H9 (cell line): ENCODE measurements around the gene SEBOX. TPM values are rescaled to one million over a fixed set of nuclear protein-coding genes. Genes with fewer than 3 reads are reported as not detected.

Experiments used
- DNase-seq: peaks from one replicate; pipeline ENCODE4 v3.0.0-alpha.2; 2017
- H2AFZ ChIP-seq: one replicate; pipeline ENCODE4 v1.6.1; 2013; ENCODE audit warnings: mild to moderate bottlenecking, low read length, control low read depth, moderate library complexity
- H2AK5ac ChIP-seq: 2 replicates; pipeline ENCODE4 v1.6.1; 2013; ENCODE audit warnings: low read length, control low read depth, mixed read lengths; ENCODE audit not compliant: insufficient read length
- H2BK120ac ChIP-seq: one replicate; pipeline ENCODE4 v1.6.1; 2013; ENCODE audit warnings: low read depth, mild to moderate bottlenecking, low read length, control low read depth, inconsistent platforms; ENCODE audit not compliant: poor library complexity, severe bottlenecking
- H2BK12ac ChIP-seq: 2 replicates; pipeline ENCODE4 v1.6.1; 2013; ENCODE audit warnings: low read length, control low read depth, mixed read lengths, low read depth; ENCODE audit not compliant: insufficient read length
- H2BK15ac ChIP-seq: 2 replicates; pipeline ENCODE4 v1.6.1; 2013; ENCODE audit warnings: low read depth, low read length, control low read depth
- H2BK20ac ChIP-seq: one replicate; pipeline ENCODE4 v1.6.1; 2013; ENCODE audit warnings: low read depth, mild to moderate bottlenecking, low read length, control low read depth, inconsistent platforms; ENCODE audit not compliant: poor library complexity, severe bottlenecking
- H2BK5ac ChIP-seq: 2 replicates; pipeline ENCODE4 v1.6.1; 2013; ENCODE audit warnings: low read length, control low read depth, mixed read lengths; ENCODE audit not compliant: insufficient read length
- H3K14ac ChIP-seq: 2 replicates; pipeline ENCODE4 v1.6.1; 2013; ENCODE audit warnings: low read length, control low read depth; ENCODE audit not compliant: insufficient read depth
- H3K18ac ChIP-seq: 2 replicates; pipeline ENCODE4 v1.6.1; 2013; ENCODE audit warnings: low read depth, mild to moderate bottlenecking, mixed read lengths, low read length, control low read depth; ENCODE audit not compliant: insufficient read length
- H3K23ac ChIP-seq: 2 replicates; pipeline ENCODE4 v1.6.1; 2013; ENCODE audit warnings: low read length, control low read depth, mixed read lengths, low read depth; ENCODE audit not compliant: insufficient read length
- H3K23me2 ChIP-seq: 2 replicates; pipeline ENCODE4 v1.6.1; 2013; ENCODE audit warnings: low read depth, mild to moderate bottlenecking, mixed read lengths, low read length, control low read depth; ENCODE audit not compliant: insufficient read length, poor library complexity, severe bottlenecking
- H3K27ac ChIP-seq: 2 replicates; pipeline ENCODE4 v1.5.1; 2013; ENCODE audit warnings: low read length, control low read depth, mixed read lengths, low read depth; ENCODE audit not compliant: insufficient read length
- H3K27me3 ChIP-seq: 2 replicates; pipeline ENCODE4 v1.6.1; 2013; ENCODE audit warnings: low read length, control low read depth, inconsistent platforms; ENCODE audit not compliant: insufficient read depth
- H3K4ac ChIP-seq: 2 replicates; pipeline ENCODE4 v1.6.1; 2013; ENCODE audit warnings: low read depth, mild to moderate bottlenecking, control low read depth, inconsistent platforms, low read length, moderate library complexity
- H3K4me1 ChIP-seq: 2 replicates; pipeline ENCODE4 v1.6.1; 2013; ENCODE audit warnings: low read length, control low read depth, inconsistent platforms; ENCODE audit not compliant: insufficient read depth
- H3K4me2 ChIP-seq: 2 replicates; pipeline ENCODE4 v1.6.1; 2013; ENCODE audit warnings: low read length, control low read depth, mixed read lengths; ENCODE audit not compliant: insufficient read length, insufficient read depth
- H3K56ac ChIP-seq: 2 replicates; pipeline ENCODE4 v1.6.1; 2013; ENCODE audit warnings: low read depth, mild to moderate bottlenecking, mixed read lengths, low read length, control low read depth; ENCODE audit not compliant: insufficient read length
- H3K79me1 ChIP-seq: 2 replicates; pipeline ENCODE4 v1.6.1; 2013; ENCODE audit warnings: low read depth, mild to moderate bottlenecking, moderate library complexity, low read length, control low read depth, inconsistent platforms; ENCODE audit not compliant: insufficient read depth, poor library complexity, severe bottlenecking
- H3K79me2 ChIP-seq: 2 replicates; pipeline ENCODE4 v1.6.1; 2013; ENCODE audit warnings: low read length, control low read depth, inconsistent platforms; ENCODE audit not compliant: insufficient read depth
- H3K9ac ChIP-seq: 2 replicates; pipeline ENCODE4 v1.6.1; 2013; ENCODE audit warnings: low read length, control low read depth, mixed read lengths; ENCODE audit not compliant: insufficient read length; ENCODE audit errors: extremely low read depth
- H3K9me3 ChIP-seq: one replicate; pipeline ENCODE4 v1.6.1; 2013; ENCODE audit warnings: low read depth, low read length, inconsistent platforms; ENCODE audit not compliant: control insufficient read depth
- H3T11ph ChIP-seq: one replicate; pipeline ENCODE4 v1.6.1; 2013; ENCODE audit warnings: mild to moderate bottlenecking, low read length, control low read depth, inconsistent platforms
- H4K20me1 ChIP-seq: one replicate; pipeline ENCODE4 v1.6.1; 2013; ENCODE audit not compliant: control insufficient read depth, insufficient read length, insufficient read depth
- H4K5ac ChIP-seq: 2 replicates; pipeline ENCODE4 v1.6.1; 2013; ENCODE audit warnings: low read depth, mild to moderate bottlenecking, mixed read lengths, low read length, control low read depth; ENCODE audit not compliant: insufficient read length
- H4K8ac ChIP-seq: replicated peaks from 2 replicates; pipeline ENCODE4 v1.6.1; 2013; ENCODE audit warnings: low read length, control low read depth, mixed read lengths, low read depth; ENCODE audit not compliant: insufficient read length
- H4K91ac ChIP-seq: 2 replicates; pipeline ENCODE4 v1.6.1; 2013; ENCODE audit warnings: low read depth, mild to moderate bottlenecking, moderate library complexity, mixed read lengths, low read length, control low read depth; ENCODE audit not compliant: insufficient read length
- H3K27ac Mint-ChIP-seq, 3 experiments: 2 replicates in 2 of 3; 3 replicates in 1 of 3; pipeline ENCODE4 v1.8.0; 2020 to 2021; ENCODE audit warnings: mixed read lengths in 3 of 3, mild to moderate bottlenecking in 1 of 3, moderate library complexity in 1 of 3
- H3K27me3 Mint-ChIP-seq: 2 replicates; pipeline ENCODE4 v1.8.0; 2021; ENCODE audit warnings: low read depth, mild to moderate bottlenecking, moderate library complexity, mixed read lengths
- H3K36me3 Mint-ChIP-seq, 3 experiments: 2 replicates in 2 of 3; 3 replicates in 1 of 3; pipeline ENCODE4 v1.8.0; 2020 to 2021; ENCODE audit warnings: low read depth in 3 of 3, mixed read lengths in 3 of 3; ENCODE audit not compliant: insufficient read depth in 1 of 3
- H3K4me1 Mint-ChIP-seq, 2 experiments: 2 replicates each; pipeline ENCODE4 v1.8.0; 2020; ENCODE audit warnings: mixed read lengths in 2 of 2
- H3K4me3 Mint-ChIP-seq, 2 experiments: 2 replicates in 1 of 2; 3 replicates in 1 of 2; pipeline ENCODE4 v1.8.0; 2020 to 2021; ENCODE audit warnings: mild to moderate bottlenecking in 2 of 2, mixed read lengths in 2 of 2, moderate library complexity in 1 of 2
- H3K9me3 Mint-ChIP-seq, 2 experiments: 2 replicates in 1 of 2; 3 replicates in 1 of 2; pipeline ENCODE4 v1.8.0; 2020; ENCODE audit warnings: mild to moderate bottlenecking in 2 of 2, mixed read lengths in 2 of 2, moderate library complexity in 1 of 2
- WGBS: extraction: QIAGEN DNeasy Blood & Tissue Kit; methylation state at CpG from one replicate; pipeline ENCODE4 v1.1.7; 2013; ENCODE audit warnings: missing lambda C conversion rate, low lambda C conversion rate, mixed read lengths; ENCODE audit not compliant: insufficient read length; ENCODE audit errors: extremely low coverage; 5-methylcytosine and 5-hydroxymethylcytosine counted together
- total RNA-seq: library from RNA; stranded (reverse); gene quantifications from 2 replicates; pipeline ENCODE4 v1.2.1, GENCODE V29; 2021
- TF ChIP-seq, protein P1 (sequence below): fragments of 200-600 bp; sonication (generic); conservative IDR thresholded peaks from 3 replicates; pipeline ENCODE4 v1.8.0; 2021; ENCODE audit warnings: antibody characterized with exemption, mild to moderate bottlenecking

Gene SEBOX
- total RNA-seq, 1 experiment from 2014 or later: not detected

DNA sequence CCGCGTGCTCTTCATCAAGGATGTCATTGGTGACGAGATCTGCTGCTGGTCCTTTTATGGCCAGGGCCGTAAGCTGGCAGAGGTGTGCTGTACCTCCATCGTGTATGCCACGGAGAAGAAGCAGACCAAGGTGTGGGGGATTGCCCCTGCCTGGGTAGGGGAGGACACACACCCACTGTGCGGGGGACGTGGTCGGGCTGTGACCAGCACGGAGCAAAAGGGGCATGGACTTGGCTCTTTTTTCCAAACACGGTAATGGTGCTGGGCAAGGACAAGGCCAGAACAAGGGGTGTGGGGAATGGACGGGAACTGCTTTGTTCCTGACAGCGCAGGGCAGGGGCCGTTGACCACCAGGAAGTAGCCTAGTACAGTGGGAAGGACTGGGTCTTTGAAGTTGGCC lies 22.7 kb downstream of the SEBOX start:
- Mint-ChIP-seq H3K4me3 (no peak overlapping the region; a peak in 1 of 5 replicates), H3K9me3 (no peaks in the 10 kb centered on the region)
- no CpG with 5 or more reads among the region's 14 CpGs for WGBS

More for the DNA sequence above, 22.7 kb downstream of the SEBOX start:
- Histone ChIP-seq H3K23me2 (no peaks in the 10 kb centered on the region), H3K18ac (no peak overlapping the region), H4K8ac (no peak overlapping the region), H3K27ac (no peak overlapping the region), H2BK12ac (no peak overlapping the region), H3K4ac (no peak overlapping the region), H3K23ac (no peak overlapping the region), H3K9me3 (no peaks in the 10 kb centered on the region), H2BK5ac (no peak overlapping the region), H2AFZ (no peak overlapping the region), H2BK120ac (no peak overlapping the region), H4K20me1 (no peaks in the 10 kb centered on the region), H3K27me3 (no peaks in the 10 kb centered on the region), H2BK20ac (no peak overlapping the region), H2BK15ac (no peak overlapping the region), H3K79me1 (no peaks in the 10 kb centered on the region), H2AK5ac (no peak overlapping the region), H3K79me2 (no peaks in the 10 kb centered on the region), H4K5ac (no peak overlapping the region), H3T11ph (no peak overlapping the region), H3K9ac (no peak overlapping the region), H3K4me1 (no peaks in the 10 kb centered on the region), H3K14ac (no peak overlapping the region), H3K56ac (no peak overlapping the region), H3K4me2 (no peak overlapping the region), H4K91ac (no peak overlapping the region)
- H3K27me3 Mint-ChIP-seq: no peaks in the 10 kb centered on the region
- peaks cover 14 to 17% of the 10 kb centered on the region in 2 experiments for H3K4me1 Mint-ChIP-seq
- TF ChIP-seq, protein P1, sequence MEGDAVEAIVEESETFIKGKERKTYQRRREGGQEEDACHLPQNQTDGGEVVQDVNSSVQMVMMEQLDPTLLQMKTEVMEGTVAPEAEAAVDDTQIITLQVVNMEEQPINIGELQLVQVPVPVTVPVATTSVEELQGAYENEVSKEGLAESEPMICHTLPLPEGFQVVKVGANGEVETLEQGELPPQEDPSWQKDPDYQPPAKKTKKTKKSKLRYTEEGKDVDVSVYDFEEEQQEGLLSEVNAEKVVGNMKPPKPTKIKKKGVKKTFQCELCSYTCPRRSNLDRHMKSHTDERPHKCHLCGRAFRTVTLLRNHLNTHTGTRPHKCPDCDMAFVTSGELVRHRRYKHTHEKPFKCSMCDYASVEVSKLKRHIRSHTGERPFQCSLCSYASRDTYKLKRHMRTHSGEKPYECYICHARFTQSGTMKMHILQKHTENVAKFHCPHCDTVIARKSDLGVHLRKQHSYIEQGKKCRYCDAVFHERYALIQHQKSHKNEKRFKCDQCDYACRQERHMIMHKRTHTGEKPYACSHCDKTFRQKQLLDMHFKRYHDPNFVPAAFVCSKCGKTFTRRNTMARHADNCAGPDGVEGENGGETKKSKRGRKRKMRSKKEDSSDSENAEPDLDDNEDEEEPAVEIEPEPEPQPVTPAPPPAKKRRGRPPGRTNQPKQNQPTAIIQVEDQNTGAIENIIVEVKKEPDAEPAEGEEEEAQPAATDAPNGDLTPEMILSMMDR: no peak
- DNase-seq: no peak
- no peak overlapping the region; a peak in 1 of 7 replicates for H3K27ac Mint-ChIP-seq
- peaks cover 10 to 64% (median 55%) of the 10 kb centered on the region in 3 experiments; a peak in 6 of 7 replicates for H3K36me3 Mint-ChIP-seq
